H1 (cell line): ENCODE data around the gene ASTL. TPM values are rescaled to one million over a fixed set of nuclear protein-coding genes. Genes with fewer than 3 reads are reported as not detected.

ENCODE experiments used
- CTCF ChIA-PET: fragments of 300-600 bp; sonication (Branson Sonifier 250); formaldehyde crosslinking; loops from one replicate; lab custom pipeline; 2021; ENCODE audit not compliant: partially characterized antibody; lab: Charles Lee
- POLR2A ChIA-PET: fragments of 300-600 bp; sonication (Branson Sonifier 250); formaldehyde crosslinking; loops from one replicate; lab custom pipeline; 2021; ENCODE audit warnings: inconsistent platforms; ENCODE audit not compliant: partially characterized antibody; lab: Charles Lee
- DNase-seq, 2 experiments: peaks; one replicate each; pipeline versions ENCODE4 v3.0.0 to v3.0.0-alpha.2; 2010 to 2022; ENCODE audit warnings: low spot score in 2 of 2, low read depth in 1 of 2, mixed read lengths in 1 of 2
- FAIRE-seq: peaks from 2 replicates; lab custom pipeline; 2011; peaks lifted over from hg19 to GRCh38; lab: Jason Lieb, UNC
- H2AFZ ChIP-seq: 2 replicates; pipeline ENCODE4 v1.8.1; 2012; ENCODE audit warnings: low read length, inconsistent platforms
- H2AK5ac ChIP-seq: 2 replicates; pipeline ENCODE4 v1.6.1; 2013; ENCODE audit warnings: low read depth, low read length
- H2BK120ac ChIP-seq: replicated peaks from 2 replicates; pipeline ENCODE3; 2013; ENCODE audit warnings: low read depth, low read length, inconsistent platforms
- H2BK12ac ChIP-seq: 2 replicates; pipeline ENCODE4 v1.6.1; 2013; ENCODE audit warnings: low read depth, low read length
- H2BK15ac ChIP-seq: 2 replicates; pipeline ENCODE4 v1.6.1; 2013; ENCODE audit warnings: low read length
- H2BK20ac ChIP-seq: 2 replicates; pipeline ENCODE4 v1.6.1; 2013; ENCODE audit warnings: low read length
- H2BK5ac ChIP-seq: 2 replicates; pipeline ENCODE4 v1.6.1; 2013; ENCODE audit warnings: low read depth, low read length
- H3K14ac ChIP-seq: 2 replicates; pipeline ENCODE4 v1.6.1; 2013; ENCODE audit warnings: inconsistent platforms; ENCODE audit not compliant: insufficient read length
- H3K18ac ChIP-seq: 2 replicates; pipeline ENCODE4 v1.6.1; 2013; ENCODE audit warnings: low read length; ENCODE audit errors: extremely low read depth
- H3K23ac ChIP-seq: 2 replicates; pipeline ENCODE4 v1.6.1; 2013; ENCODE audit warnings: inconsistent platforms; ENCODE audit not compliant: insufficient read length
- H3K23me2 ChIP-seq: 2 replicates; pipeline ENCODE4 v1.6.1; 2013; ENCODE audit warnings: low read depth, low read length
- H3K27ac ChIP-seq: 2 replicates; pipeline ENCODE4 v1.6.1; 2011; ENCODE audit warnings: low read depth, low read length, inconsistent platforms
- H3K27me3 ChIP-seq, 4 experiments: replicated peaks in 1 of 4; 1 replicate in 1 of 4; 2 replicates in 3 of 4; pipeline versions ENCODE4 v1.6.1 to v1.8.1; 2011 to 2013; ENCODE audit warnings: low read length in 3 of 4, mild to moderate bottlenecking in 3 of 4, inconsistent platforms in 2 of 4, mixed read lengths in 2 of 4, moderate library complexity in 1 of 4; ENCODE audit not compliant: control insufficient read depth in 3 of 4, insufficient read depth in 3 of 4; ENCODE audit errors: extremely low read depth in 1 of 4
- H3K36me3 ChIP-seq, 4 experiments: 2 replicates each; pipeline versions ENCODE4 v1.6.1 to v1.8.1; 2011 to 2013; ENCODE audit warnings: mild to moderate bottlenecking in 4 of 4, low read length in 3 of 4, moderate library complexity in 2 of 4, control low read depth in 1 of 4, inconsistent platforms in 1 of 4; ENCODE audit not compliant: insufficient read depth in 4 of 4, control insufficient read depth in 2 of 4
- H3K4ac ChIP-seq: replicated peaks from 2 replicates; pipeline ENCODE3; 2013; ENCODE audit warnings: low read length, low read depth, mixed read lengths, inconsistent platforms; ENCODE audit not compliant: insufficient read length
- H3K4me1 ChIP-seq, 4 experiments: replicated peaks in 1 of 4; 1 replicate in 1 of 4; 2 replicates in 3 of 4; pipeline versions ENCODE4 v1.6.1 to v1.8.1; 2011 to 2013; ENCODE audit warnings: low read length in 3 of 4, inconsistent platforms in 2 of 4, mixed read lengths in 1 of 4; ENCODE audit not compliant: insufficient read depth in 4 of 4, control insufficient read depth in 3 of 4
- H3K4me2 ChIP-seq, 2 experiments: 2 replicates each; pipeline versions ENCODE4 v1.6.1 to v1.8.1; 2011 to 2013; ENCODE audit warnings: low read depth in 2 of 2, low read length in 2 of 2, control low read depth in 1 of 2, inconsistent platforms in 1 of 2, mild to moderate bottlenecking in 1 of 2; ENCODE audit not compliant: insufficient read depth in 1 of 2
- H3K4me3 ChIP-seq, 4 experiments: fragments of 200-600, 300-600 bp in 1 of 4; sonication (generic), shearing (Covaris generic), sonication (Bioruptor Twin) in 1 of 4; 2 replicates each; pipeline versions ENCODE4 v1.5.1 to v1.8.1; 2011 to 2016; ENCODE audit warnings: low read length in 4 of 4, low read depth in 3 of 4, control low read depth in 2 of 4, inconsistent platforms in 2 of 4, mild to moderate bottlenecking in 2 of 4, mixed read lengths in 1 of 4, moderate library complexity in 1 of 4; ENCODE audit not compliant: insufficient read depth in 2 of 4; ENCODE audit errors: extremely low read depth in 1 of 4
- H3K56ac ChIP-seq: replicated peaks from 2 replicates; pipeline ENCODE3; 2013; ENCODE audit warnings: low read depth, mild to moderate bottlenecking, mixed read lengths, low read length, inconsistent platforms; ENCODE audit not compliant: insufficient read length
- H3K79me1 ChIP-seq: 2 replicates; pipeline ENCODE4 v1.6.1; 2013; ENCODE audit warnings: low read depth, low read length, control low read depth
- H3K79me2 ChIP-seq, 2 experiments: 2 replicates each; pipeline versions ENCODE4 v1.6.1 to v1.8.1; 2012 to 2013; ENCODE audit warnings: low read length in 2 of 2, mild to moderate bottlenecking in 2 of 2, inconsistent platforms in 1 of 2; ENCODE audit not compliant: insufficient read depth in 2 of 2, control insufficient read depth in 1 of 2
- H3K9ac ChIP-seq, 4 experiments: replicated peaks in 1 of 4; 1 replicate in 1 of 4; 2 replicates in 3 of 4; pipeline versions ENCODE4 v1.6.1 to v1.8.1; 2011 to 2013; ENCODE audit warnings: low read depth in 3 of 4, low read length in 3 of 4, control low read depth in 2 of 4, mild to moderate bottlenecking in 2 of 4, moderate library complexity in 2 of 4, inconsistent platforms in 1 of 4; ENCODE audit errors: extremely low read depth in 1 of 4
- H3K9me3 ChIP-seq, 2 experiments: 2 replicates each; pipeline versions ENCODE4 v1.6.1 to v1.8.1; 2012 to 2013; ENCODE audit warnings: mild to moderate bottlenecking in 2 of 2, moderate library complexity in 2 of 2, control low read depth in 1 of 2, inconsistent platforms in 1 of 2, low read depth in 1 of 2, low read length in 1 of 2, mixed read lengths in 1 of 2; ENCODE audit not compliant: insufficient read depth in 2 of 2
- H4K20me1 ChIP-seq, 2 experiments: replicated peaks in 1 of 2; 2 replicates each; pipeline versions ENCODE3 to v1.8.1; 2011 to 2013; ENCODE audit warnings: inconsistent platforms in 2 of 2, low read length in 2 of 2, mild to moderate bottlenecking in 1 of 2; ENCODE audit not compliant: insufficient read depth in 2 of 2, control insufficient read depth in 1 of 2
- H4K5ac ChIP-seq: 2 replicates; pipeline ENCODE4 v1.6.1; 2013; ENCODE audit warnings: low read length, low read depth, mixed read lengths, inconsistent platforms; ENCODE audit not compliant: insufficient read length
- H4K8ac ChIP-seq: 2 replicates; pipeline ENCODE4 v1.8.0; 2013; ENCODE audit warnings: mild to moderate bottlenecking, moderate library complexity, low read length, inconsistent platforms; ENCODE audit not compliant: insufficient read depth; ENCODE audit errors: extremely low read depth
- H4K91ac ChIP-seq: replicated peaks from 2 replicates; pipeline ENCODE3; 2013; ENCODE audit warnings: low read length, mixed read lengths, inconsistent platforms; ENCODE audit not compliant: insufficient read length
- BRCA1 ChIP-seq: IDR thresholded peaks from 2 replicates; pipeline ENCODE4 v1.6.1; 2012; ENCODE audit warnings: low read depth, low read length, improper control_type of control experiment
- CHD2 ChIP-seq: IDR thresholded peaks from 2 replicates; pipeline ENCODE4 v1.6.1; 2012; ENCODE audit warnings: low read length, improper control_type of control experiment
- EGR1 ChIP-seq: IDR thresholded peaks from 2 replicates; pipeline ENCODE4 v1.6.1; 2011; ENCODE audit warnings: low read depth, low read length, borderline replicate concordance
- EZH2 ChIP-seq: fragments of 200-600 bp; sonication (generic); IDR thresholded peaks from 2 replicates; pipeline ENCODE4 v1.7.1; 2012; ENCODE audit warnings: low read depth, mild to moderate bottlenecking, moderate library complexity, low read length, inconsistent platforms; ENCODE audit not compliant: severe bottlenecking
- HDAC6 ChIP-seq: IDR thresholded peaks from one replicate; pipeline ENCODE4 v1.7.1; 2012; ENCODE audit warnings: low read depth, mild to moderate bottlenecking, inconsistent platforms, low read length, moderate library complexity
- NANOG ChIP-seq: IDR thresholded peaks from 2 replicates; pipeline ENCODE4 v1.6.1; 2011; ENCODE audit warnings: low read length, low read depth, mild to moderate bottlenecking, inconsistent platforms; ENCODE audit not compliant: insufficient read depth, poor library complexity, severe bottlenecking
- POLR2A ChIP-seq, 2 experiments: IDR thresholded peaks; 1 replicate in 1 of 2; 2 replicates in 1 of 2; pipeline ENCODE4 v1.6.1; 2011; ENCODE audit warnings: low read depth in 2 of 2, low read length in 2 of 2, mild to moderate bottlenecking in 2 of 2; ENCODE audit errors: control extremely low read depth in 1 of 2
- SIX5 ChIP-seq: IDR thresholded peaks from 2 replicates; pipeline ENCODE4 v1.6.1; 2011; ENCODE audit warnings: mild to moderate bottlenecking, low read depth, low read length
- SRF ChIP-seq: IDR thresholded peaks from 2 replicates; pipeline ENCODE4 v1.6.1; 2011; ENCODE audit warnings: mild to moderate bottlenecking, low read depth, low read length, moderate library complexity
- TAF7 ChIP-seq: optimal IDR thresholded peaks from 2 replicates; pipeline ENCODE3; 2011; ENCODE audit warnings: low read depth, mild to moderate bottlenecking, inconsistent platforms, low read length, moderate library complexity, borderline replicate concordance
- TBP ChIP-seq: IDR thresholded peaks from 2 replicates; pipeline ENCODE4 v1.6.1; 2011; ENCODE audit warnings: low read depth, low read length, improper control_type of control experiment
- TEAD4 ChIP-seq: IDR thresholded peaks from 2 replicates; pipeline ENCODE4 v1.6.1; 2012; ENCODE audit warnings: low read depth, low read length, inconsistent platforms, mixed read lengths
- WGBS, 2 experiments: shearing (Covaris generic) in 1 of 2; methylation state at CpG; one replicate each; pipeline versions ENCODE4 v1.1.6 to v1.1.7; 2013 to 2015; ENCODE audit warnings: low lambda C conversion rate in 2 of 2, mixed read lengths in 2 of 2, inconsistent platforms in 1 of 2, low coverage in 1 of 2, missing lambda C conversion rate in 1 of 2; ENCODE audit not compliant: insufficient replicate concordance in 2 of 2, insufficient coverage in 1 of 2, insufficient read length in 1 of 2; ENCODE audit errors: extremely low coverage in 1 of 2, missing lambda C conversion rate in 1 of 2; 5-methylcytosine and 5-hydroxymethylcytosine counted together
- polyA plus RNA-seq, 7 experiments: library from polyadenylated mRNA; depleted of rRNA in 3 of 7; stranded (reverse) in 5 of 7; unstranded in 2 of 7; fragments of >200 nt in 5 of 7; fragments of 200-250 nt in 2 of 7; gene quantifications; 1 replicate in 5 of 7; 2 replicates in 1 of 7; 4 replicates in 1 of 7; pipeline versions ENCODE4 v1.2.1 to v1.2.3, GENCODE V29; 2011 to 2013; ENCODE audit warnings: missing spikeins in 2 of 7, mixed read lengths in 2 of 7
- total RNA-seq: library from RNA; stranded (reverse); fragmentation: NEBNext Ultra II Directional; extraction: Animal tissue kit (Norgen Biotek cat#: 25700); gene quantifications from 2 replicates; pipeline ENCODE4 v1.2.1, GENCODE V29; 2021
- TF ChIP-seq, protein P1 (sequence below): IDR thresholded peaks from 2 replicates; pipeline ENCODE4 v1.6.1; 2011; ENCODE audit warnings: low read depth, mild to moderate bottlenecking, low read length; ENCODE audit not compliant: insufficient read depth

Gene ASTL
- total and polyA plus RNA-seq, 2 of the 8 experiments (the other 6 are each of a cell fraction or from before 2014, with no cell fraction given), result 0.60 to 1.4 TPM

DNA sequence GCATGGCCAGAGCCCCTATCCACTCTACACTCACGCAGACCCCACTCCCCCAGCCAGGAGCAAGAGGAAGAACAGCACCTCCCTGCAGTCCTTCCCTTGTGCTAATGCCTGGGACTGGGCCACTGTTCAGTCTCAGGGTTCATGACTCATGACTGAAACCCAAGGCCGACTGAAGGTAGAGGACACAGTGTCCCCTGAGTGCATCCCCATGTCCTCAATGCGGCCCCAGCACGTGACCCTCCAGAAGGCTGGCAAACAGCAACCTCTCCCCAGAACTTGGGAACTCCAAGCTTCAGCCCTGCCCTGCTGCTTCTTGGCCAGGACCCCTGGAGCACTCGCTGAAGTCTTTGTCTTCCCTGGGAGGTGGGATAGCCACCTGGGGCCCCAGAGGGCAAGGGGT lies 15.9 kb downstream of the ASTL start:
- H3K79me1 ChIP-seq, result no peaks in the 10 kb centered on the region
- no peak overlapping the region for H3K23ac ChIP-seq
- H3K4me1 ChIP-seq, result peaks cover 0 to 9% (median 5%) of the 10 kb centered on the region in 4 experiments; a peak in 6 of 7 replicates
- H3K36me3 ChIP-seq, result no peaks in the 10 kb centered on the region
- no peak for DNase-seq
- no peaks in the 10 kb centered on the region for H4K20me1 ChIP-seq
- CTCF ChIA-PET, result interaction anchor here (1.4 to 1.7 kb wide), 2 partner anchors 51 kb away, joined by 3 to 5 read pairs; no protein-coding TSS in a partner anchor
- H3K56ac ChIP-seq, result no peak overlapping the region
- FAIRE-seq, result no peak
- H2AFZ ChIP-seq, result no peak overlapping the region
- WGBS, 2 experiments, result 94% methylated on average over 5 of the region's 5 CpGs; no CpG with 5 or more reads in 1 of the 2 experiments
- no peak overlapping the region for H3K14ac ChIP-seq
- peaks cover 0 to 13% (median 12%) of the 10 kb centered on the region in 4 experiments; a peak in 5 of 7 replicates for H3K27me3 ChIP-seq
- no peaks in the 10 kb centered on the region for H3K79me2 ChIP-seq
- H2BK5ac ChIP-seq, result no peak overlapping the region
- H3K18ac ChIP-seq, result no peak overlapping the region
- H3K23me2 ChIP-seq, result no peaks in the 10 kb centered on the region; the same call in 1 of the 2 replicates
- no peak overlapping the region for H3K4me2 ChIP-seq
- no peak overlapping the region for H4K5ac ChIP-seq
- no peak overlapping the region for H2BK120ac ChIP-seq
- H2AK5ac ChIP-seq, result no peak overlapping the region
- no peak overlapping the region for H2BK12ac ChIP-seq
- no peak overlapping the region for H4K91ac ChIP-seq
- H4K8ac ChIP-seq, result no peak overlapping the region
- no peak overlapping the region for H3K4ac ChIP-seq
- H2BK20ac ChIP-seq, result no peak overlapping the region
- POLR2A ChIA-PET, result no interaction called here
- no peak overlapping the region for H3K4me3 ChIP-seq
- no peak overlapping the region for H2BK15ac ChIP-seq
- H3K27ac ChIP-seq, result no peak overlapping the region
- no peak overlapping the region for H3K9ac ChIP-seq
- no peaks in the 10 kb centered on the region for H3K9me3 ChIP-seq
- TF ChIP-seq, protein P1, sequence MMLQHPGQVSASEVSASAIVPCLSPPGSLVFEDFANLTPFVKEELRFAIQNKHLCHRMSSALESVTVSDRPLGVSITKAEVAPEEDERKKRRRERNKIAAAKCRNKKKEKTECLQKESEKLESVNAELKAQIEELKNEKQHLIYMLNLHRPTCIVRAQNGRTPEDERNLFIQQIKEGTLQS, result no peak
- TF ChIP-seq POLR2A (IDR thresholded peaks at IDR 0.05; ENCODE audit: control extremely low read depth in 1 of 2, low read depth in 2 of 2, low read length in 2 of 2) (no peak), EGR1 (no peak), CHD2 (no peak), SRF (no peak), HDAC6 (no peak), TEAD4 (no peak), BRCA1 (no peak), TAF7 (no peak), TBP (no peak), NANOG (no peak), EZH2 (no peak), SIX5 (no peak)
